ENCODE results near the gene JRKL. TPM values are rescaled to one million over a fixed set of nuclear protein-coding genes. Genes with fewer than 3 reads are reported as not detected.

Gene JRKL
- 8.4 and 13.7 TPM in 2 replicates for total RNA-seq

DNA sequence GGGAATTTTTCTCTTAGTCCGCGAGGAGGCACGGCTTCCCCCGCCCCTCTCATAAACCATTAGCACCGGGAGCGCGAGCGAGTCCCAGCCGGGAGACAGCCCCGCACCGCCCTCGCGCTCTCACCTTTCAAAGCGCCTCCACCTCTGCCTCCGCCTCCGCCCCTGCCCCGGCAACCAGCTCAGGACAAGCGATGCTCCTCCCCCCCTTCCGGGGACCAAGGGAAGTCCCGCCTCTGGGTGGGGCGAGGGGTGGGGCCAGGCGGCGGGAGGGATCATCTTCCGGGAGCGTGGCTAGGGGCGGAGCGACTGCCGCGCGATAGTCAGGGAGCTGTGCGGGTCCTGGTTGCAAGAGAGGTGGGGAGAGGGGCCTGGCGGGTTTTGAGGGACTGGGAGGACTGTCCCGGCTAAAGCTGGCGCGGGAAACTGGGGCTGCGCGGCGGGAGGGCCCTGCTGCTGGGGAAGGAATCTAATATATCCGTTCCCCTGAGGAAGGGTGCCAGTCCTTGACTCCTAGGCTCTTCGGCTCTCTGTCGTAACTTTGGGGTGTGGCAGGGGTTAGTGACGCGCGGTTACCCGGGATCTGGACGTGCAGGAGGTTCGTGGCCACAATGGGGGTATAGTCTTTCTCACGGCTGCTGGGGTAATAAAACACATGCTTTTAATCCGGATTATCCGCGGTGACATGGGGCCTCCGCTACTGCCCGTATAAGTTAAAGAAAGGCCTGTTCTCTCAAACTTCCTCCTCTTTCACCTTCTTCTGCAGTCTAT lies at the start of gene JRKL, which contains the start of gene CCDC82:
JRKL (plus strand) TSS at position 294 of the 768 bp plus-strand sequence. CDS start 637 bp downstream, outside the sequence.
CCDC82 (minus strand) TSS at position 193 of the 768 bp plus-strand sequence. CDS start 5,165 bp downstream, outside the sequence.

DNA sequence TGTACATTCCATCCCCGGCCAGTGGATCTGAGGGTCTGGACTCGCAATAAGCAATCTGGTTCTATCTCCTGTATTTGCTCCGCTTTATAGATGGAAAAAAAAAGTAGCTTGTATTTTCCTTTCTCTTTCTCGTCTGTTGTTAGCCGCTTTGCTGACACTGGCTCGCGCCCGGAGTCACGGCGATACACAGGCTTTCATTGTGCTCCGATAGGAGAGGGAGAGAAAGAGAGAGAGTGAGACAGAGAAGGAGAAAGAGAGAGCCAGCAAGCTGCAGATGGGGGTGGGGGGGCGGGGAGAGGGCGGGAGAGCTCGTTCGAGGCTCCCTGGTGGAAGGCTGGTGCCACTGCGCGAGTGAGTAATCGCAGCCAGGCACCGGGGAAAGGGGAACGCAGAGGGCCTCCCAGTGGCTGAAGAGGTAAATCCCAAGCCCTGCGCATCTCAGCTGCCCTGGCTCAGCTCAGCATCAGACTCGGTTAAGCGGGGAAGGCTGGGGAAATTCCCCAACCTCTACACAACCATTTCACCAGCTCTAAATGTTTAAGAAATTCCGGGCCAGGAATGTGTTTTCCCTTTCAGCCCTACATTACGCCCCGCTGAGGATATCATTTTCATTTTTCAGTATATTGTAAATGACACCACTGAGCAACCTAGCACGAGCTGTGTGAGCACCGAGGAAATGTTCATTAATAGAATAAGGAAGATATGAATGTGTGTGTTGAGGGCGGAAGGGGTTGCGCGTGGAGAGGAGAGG lies 46.7 kb upstream of the JRKL start, which contains the start of gene MAML2:
MAML2 (minus strand) TSS at position 235 of the 751 bp plus-strand sequence. CDS start 1,300 bp downstream, outside the sequence.

Other genes with a start within 250 kb of the JRKL start
- gene MAML2, start 46.8 kb upstream of the JRKL start, total RNA-seq = 15.5 and 25.5 TPM in 2 replicates
- gene CCDC82, start 101 bp upstream of the JRKL start, total RNA-seq = 7.3 and 7.8 TPM in 2 replicates